Mucosa of gallbladder (tissue), 1 donor: ENCODE data around the gene KCNK18. TPM values are rescaled to one million over a fixed set of nuclear protein-coding genes. Genes with fewer than 3 reads are reported as not detected.
"Not testable (repeated sequence)": the region's sequence is repeated elsewhere in the genome, so short reads cannot be mapped to it uniquely, and the experiment has no call there.

ENCODE experiments used
- DNase-seq: peaks from one replicate; pipeline ENCODE4 v3.0.0-alpha.2; 2020; ENCODE audit warnings: low spot score
- total RNA-seq: library from RNA; stranded (reverse); gene quantifications from one replicate; pipeline ENCODE4 v1.2.1, GENCODE V29; 2021
- donor health status: DM: no; HTN: no; CAD: no.

Gene KCNK18
- total RNA-seq, 1 donor from 2014 or later: not detected

GRCh38 chr10:117221156-117221711 lies 23.9 kb downstream of the KCNK18 start:
- peak; percentile 70 for DNase-seq

DNA sequence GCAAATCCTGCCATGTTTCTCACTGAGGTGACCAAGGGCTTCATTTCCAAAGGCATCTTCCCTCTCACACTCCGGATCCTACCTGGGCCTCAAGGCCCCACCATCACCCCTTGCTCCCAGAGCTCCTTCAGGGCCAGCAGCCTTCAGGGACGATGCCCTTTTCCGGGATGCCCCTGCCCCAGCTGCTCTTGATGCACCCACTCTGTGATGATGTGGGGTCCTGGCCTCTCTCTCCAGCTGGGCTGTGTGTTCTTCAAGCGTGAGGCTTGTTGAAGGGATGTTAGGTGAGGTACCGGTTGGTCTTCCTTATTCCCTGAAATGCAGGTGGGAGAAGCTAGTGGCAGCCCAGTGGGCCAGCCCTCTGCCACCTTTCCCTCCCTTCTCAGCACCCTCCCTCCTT lies 25.3 kb downstream of the KCNK18 start:
- no peak for DNase-seq

GRCh38 chr10:117222976-117223692 lies 25.8 kb downstream of the KCNK18 start:
- DNase-seq: no peak

- no peak for DNase-seq
These were observed 26.6 kb downstream of the KCNK18 start for GRCh38 chr10:117223693-117224430.

- no peak for DNase-seq
These were observed 27.6 kb downstream of the KCNK18 start for GRCh38 chr10:117224881-117225280.

GRCh38 chr10:117226813-117227451 lies 29.6 kb downstream of the KCNK18 start:
- DNase-seq: no peak

DNA sequence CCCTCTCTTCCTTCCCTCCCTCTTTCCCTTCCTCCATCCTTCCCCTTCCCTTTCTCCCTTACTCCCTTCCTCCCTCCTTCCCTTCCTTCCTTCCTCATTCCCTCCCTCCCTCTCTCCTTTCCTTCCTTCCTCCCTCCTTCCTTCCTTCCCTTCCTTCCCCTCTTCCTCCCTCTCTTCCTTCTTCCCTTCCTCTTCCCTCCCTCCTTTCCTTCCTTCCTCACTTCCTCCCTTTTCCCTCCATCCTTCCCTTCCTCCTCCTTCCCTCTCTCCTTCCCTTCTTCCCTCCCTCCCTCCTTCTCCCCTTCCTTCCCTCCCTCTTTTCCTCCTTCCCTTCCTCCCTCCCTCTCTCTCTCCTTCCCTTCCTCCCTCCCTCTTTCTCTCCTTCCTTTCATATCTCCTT lies 30.9 kb downstream of the KCNK18 start:
- no peak for DNase-seq

- not testable (repeated sequence) for DNase-seq
These were observed 32.8 kb downstream of the KCNK18 start for GRCh38 chr10:117230107-117230506.

DNA sequence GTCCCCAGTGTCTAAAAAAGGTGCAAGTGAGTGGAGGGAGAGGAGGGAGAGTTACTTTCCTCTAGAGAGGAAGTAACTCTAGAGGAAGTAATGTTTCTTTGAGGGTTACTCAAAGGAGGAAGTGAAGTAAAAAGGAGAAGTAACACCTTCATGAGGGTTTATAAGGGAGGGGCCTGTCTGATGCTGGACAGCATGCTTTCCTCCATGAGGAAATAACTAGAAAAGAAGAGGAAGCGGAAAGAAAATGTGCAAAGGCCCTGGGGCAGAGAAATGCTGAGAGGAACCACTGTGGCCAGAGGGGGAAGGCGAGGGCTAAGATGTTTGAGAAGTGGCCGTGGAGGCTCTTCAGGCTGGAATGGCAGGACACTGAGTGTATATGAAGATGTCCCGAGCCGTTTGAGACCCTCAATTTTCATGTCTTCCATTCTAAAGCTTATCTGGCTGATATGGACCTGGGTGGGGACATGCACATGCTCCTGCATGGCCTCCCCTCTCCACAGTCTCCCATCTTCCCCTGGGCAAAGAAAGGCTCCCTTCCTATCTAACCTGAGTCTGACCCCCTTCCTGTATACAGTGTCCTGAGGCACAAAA lies 40.2 kb downstream of the KCNK18 start:
- DNase-seq: no peak

DNA sequence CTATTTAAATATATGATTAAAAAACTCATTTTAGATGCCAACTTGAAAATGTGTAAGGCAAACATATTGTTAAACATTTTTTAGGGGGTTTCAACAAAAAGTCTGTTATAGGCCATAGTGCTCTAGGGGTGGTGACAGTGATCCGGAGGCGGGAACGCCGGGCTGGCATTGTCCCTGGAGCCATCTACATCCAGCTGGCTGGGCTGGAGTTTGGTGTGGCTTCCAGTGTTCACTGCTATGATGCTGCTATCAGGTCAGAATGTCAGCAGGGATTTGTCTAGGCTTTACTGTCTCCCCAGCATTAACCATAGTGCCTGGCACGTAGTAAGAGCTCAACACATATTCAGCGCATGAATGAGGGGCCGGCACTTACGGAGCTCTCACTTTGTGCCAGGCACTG lies 41.8 kb downstream of the KCNK18 start:
- no peak for DNase-seq

DNA sequence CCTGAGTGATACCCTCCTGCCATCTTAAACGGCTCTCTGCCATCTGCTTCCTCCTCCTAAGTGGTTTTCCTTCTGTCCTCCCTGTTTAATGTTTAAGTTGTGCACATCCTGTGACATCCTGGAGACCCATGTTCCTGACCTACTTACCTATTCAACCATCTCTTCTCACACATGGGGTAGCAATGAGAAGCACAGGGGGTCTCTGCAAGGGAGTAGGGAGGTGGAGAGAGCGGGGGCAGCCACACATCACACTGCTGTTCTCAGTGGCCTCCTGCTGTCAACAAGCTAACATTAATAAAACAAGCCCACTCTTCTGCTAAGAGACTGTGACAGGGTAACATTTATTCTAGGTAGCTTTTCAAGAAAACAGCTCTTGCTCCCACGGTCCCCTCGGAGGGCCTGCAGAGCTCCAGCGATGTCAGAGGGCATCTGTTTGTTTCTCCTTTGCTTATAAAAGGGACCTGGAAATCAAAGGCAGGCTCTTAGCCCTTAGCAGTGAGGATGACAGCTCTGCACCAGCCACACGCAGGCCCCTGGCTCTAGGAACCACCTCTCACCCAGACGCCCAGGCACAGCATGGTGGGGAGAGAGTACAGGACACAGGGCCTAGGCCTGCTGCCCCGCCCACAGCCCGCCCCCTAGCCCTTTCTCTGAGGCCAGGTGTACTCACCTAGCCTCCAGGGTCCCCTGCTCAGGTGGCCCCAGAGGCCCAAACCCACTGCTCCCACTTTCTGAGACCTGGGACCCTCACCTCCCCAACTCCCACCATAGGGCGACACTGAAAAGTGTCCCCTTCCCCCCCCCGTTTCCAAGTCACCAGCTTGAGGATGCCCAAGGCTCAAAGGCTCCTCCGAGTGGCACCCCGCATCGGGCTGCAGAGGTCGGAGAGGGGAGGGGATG lies 42.7 kb downstream of the KCNK18 start:
- no peak for DNase-seq

DNA sequence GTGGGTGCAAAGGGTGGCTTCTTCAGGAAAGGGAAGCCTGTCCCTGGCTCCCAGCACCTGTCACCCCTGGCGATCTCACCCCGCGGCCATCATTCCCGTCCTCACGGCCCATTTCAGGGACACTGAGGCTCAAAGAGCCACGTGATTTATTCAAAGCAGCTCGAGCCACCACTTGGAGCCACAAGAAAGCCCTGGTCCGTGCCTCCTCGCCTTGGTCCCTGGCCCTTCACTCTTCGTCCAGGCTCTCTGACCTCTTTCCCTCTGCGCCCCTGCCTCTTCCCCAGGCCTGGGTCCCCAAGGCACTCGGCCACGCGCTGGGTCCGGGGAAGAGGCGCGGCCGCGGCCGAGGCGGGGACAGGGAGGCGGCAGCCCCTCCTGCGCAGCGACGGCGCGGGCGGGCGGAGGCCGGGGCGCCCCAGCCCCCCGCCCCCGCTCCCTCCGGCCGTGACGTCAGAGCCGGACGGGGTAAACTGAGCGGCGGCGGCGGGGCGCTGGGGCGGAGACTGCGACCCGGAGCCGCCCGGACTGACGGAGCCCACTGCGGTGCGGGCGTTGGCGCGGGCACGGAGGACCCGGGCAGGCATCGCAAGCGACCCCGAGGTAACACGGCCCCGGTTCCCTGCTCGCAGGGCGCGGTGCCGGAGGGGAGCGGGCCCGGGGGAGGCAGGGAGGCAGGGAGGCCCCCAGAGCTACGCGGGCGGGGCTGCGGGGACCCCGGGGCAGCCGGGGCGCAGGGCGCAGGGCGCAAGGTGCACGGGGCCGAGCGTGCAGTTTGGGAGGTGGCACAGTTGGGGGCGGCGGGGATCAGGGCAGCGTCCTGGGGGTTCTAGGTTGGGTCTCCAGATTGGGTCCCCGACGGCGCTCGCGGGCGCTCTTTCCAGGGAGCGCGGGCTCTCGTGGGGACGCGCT lies 43.6 kb downstream of the KCNK18 start, which contains the start of gene SLC18A2:
Gene SLC18A2 (plus strand): TSS at position 494 of the 909 bp plus-strand sequence. CDS start 580 bp downstream, outside the sequence.
- DNase-seq: no peak

DNA sequence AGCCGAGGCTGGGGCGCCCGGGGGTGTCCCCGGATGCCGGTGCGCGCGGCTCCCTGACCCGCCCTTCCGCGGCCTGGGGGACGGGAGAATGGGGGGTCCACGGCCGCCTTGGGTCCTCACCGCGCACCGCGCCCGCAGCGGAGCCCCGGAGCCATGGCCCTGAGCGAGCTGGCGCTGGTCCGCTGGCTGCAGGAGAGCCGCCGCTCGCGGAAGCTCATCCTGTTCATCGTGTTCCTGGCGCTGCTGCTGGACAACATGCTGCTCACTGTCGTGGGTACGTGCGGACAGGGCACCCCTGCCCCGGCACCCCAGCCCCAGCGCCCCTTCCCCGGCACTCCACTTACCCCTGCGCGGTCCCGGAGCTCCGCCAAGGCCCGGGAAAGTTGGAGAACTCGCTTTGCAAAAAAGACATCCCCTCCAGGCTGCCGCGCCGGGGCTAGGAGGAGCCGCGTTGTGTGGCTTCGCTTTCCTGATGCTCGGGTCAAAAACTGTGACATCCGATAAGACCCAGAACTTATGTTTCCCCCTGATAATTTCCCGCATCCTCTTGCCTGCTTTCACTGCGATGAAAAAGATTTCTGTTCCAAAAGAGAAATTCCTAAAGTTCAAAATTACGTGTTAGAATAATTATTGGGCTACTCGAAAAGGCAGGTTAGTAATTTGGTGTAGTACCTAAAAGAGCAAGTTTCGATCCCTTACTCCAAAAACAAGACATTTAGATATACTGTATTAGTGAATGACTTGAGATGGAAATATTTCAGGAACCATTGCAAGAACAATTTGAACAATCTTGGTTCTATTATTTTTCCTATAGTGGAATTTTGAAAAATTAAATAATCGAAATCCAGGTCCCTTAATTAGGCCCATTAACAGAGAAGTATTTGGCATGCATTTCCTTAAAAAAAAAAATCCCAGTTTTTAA lies 44.5 kb downstream of the KCNK18 start:
- DNase-seq: no peak

- no peak for DNase-seq
These were observed 45.2 kb downstream of the KCNK18 start for GRCh38 chr10:117242463-117242832.

GRCh38 chr10:117246997-117247671 lies 49.8 kb downstream of the KCNK18 start:
- DNase-seq: no peak

GRCh38 chr10:117248750-117249465 lies 51.6 kb downstream of the KCNK18 start:
- DNase-seq: no peak

DNA sequence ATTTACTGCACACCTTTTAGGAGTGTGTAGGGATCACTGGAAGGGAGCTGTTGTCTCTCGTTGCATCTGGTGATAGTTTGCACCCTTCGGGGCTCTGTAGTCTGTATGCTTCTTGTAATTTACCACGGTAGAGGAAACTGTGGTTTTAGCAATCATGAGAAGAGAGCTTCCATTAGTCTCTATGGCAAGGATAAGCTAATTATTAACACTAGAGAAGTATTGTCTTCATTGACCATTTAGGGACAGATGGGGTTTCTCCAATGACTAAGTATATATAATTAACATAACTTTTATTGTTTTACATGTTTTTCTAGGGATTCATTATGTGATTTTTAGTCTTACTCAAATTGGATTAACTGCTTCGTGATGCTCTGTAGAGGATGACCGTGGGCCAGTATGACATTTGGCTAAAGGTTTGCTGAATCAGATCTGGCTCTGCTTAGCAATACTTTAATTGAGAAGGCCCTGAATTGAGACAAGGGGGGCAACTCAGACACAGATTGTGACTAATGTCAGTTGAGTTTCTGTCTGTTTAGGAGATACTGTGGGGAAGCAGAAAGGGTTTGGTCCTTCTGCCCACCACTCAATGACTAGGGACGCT lies 52.3 kb downstream of the KCNK18 start:
- no peak for DNase-seq
